Keratinocyte (primary cell): ENCODE measurements around the gene BHLHE40.

ENCODE experiments used
- EZH2 ChIP-seq: IDR thresholded peaks from one replicate; pipeline ENCODE4 v1.6.1; 2012; ENCODE audit warnings: inconsistent platforms, mild to moderate bottlenecking, low read length, moderate library complexity
- TF ChIP-seq, protein P1 (sequence below), 3 experiments: IDR thresholded peaks in 1 of 3; conservative IDR thresholded peaks in 1 of 3; optimal IDR thresholded peaks in 1 of 3; 2 replicates in 2 of 3; 3 replicates in 1 of 3; pipeline versions ENCODE3 to v1.5.1; 2011; ENCODE audit warnings: low read length in 3 of 3, mild to moderate bottlenecking in 3 of 3, moderate library complexity in 2 of 3, control low read depth in 1 of 3, inconsistent platforms in 1 of 3; ENCODE audit not compliant: insufficient read depth in 2 of 3; ENCODE audit errors: extremely low read depth in 1 of 3

- TF ChIP-seq, protein P1, sequence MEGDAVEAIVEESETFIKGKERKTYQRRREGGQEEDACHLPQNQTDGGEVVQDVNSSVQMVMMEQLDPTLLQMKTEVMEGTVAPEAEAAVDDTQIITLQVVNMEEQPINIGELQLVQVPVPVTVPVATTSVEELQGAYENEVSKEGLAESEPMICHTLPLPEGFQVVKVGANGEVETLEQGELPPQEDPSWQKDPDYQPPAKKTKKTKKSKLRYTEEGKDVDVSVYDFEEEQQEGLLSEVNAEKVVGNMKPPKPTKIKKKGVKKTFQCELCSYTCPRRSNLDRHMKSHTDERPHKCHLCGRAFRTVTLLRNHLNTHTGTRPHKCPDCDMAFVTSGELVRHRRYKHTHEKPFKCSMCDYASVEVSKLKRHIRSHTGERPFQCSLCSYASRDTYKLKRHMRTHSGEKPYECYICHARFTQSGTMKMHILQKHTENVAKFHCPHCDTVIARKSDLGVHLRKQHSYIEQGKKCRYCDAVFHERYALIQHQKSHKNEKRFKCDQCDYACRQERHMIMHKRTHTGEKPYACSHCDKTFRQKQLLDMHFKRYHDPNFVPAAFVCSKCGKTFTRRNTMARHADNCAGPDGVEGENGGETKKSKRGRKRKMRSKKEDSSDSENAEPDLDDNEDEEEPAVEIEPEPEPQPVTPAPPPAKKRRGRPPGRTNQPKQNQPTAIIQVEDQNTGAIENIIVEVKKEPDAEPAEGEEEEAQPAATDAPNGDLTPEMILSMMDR (optimal IDR thresholded peaks at IDR 0.05 in 1 of 3, IDR thresholded peaks at IDR 0.05 in 1 of 3, conservative IDR thresholded peaks at IDR 0.05 in 1 of 3; ENCODE audit: extremely low read depth in 1 of 3, insufficient read depth in 2 of 3, low read length in 3 of 3), result no peak
- TF ChIP-seq EZH2, result no peak
These were observed 29.6 kb upstream of the BHLHE40 start for GRCh38 chr3:4949659-4950058.
